ENCODE measurements around the gene HAUS6. TPM values are rescaled to one million over a fixed set of nuclear protein-coding genes. Genes with fewer than 3 reads are reported as not detected.

Gene HAUS6
- total and polyA plus RNA-seq, 2 of the 13 experiments (the other 11 are each of a cell fraction or from before 2014, with no cell fraction given): 9.8 to 31.1 TPM

GRCh38 chr9:19113964-19114679 is 11.4 kb upstream of the HAUS6 start (continued):
- no peak for TF ChIP-seq ZBTB10 (CRISPR knock-in tag; IDR thresholded peaks at IDR 0.05; ENCODE audit: borderline replicate concordance)
- 0 out of 2 replicates have a peak, but pooled peaks have one; percentile 19 for TF ChIP-seq ZFP90 (CRISPR knock-in tag; IDR thresholded peaks at IDR 0.05; ENCODE audit: borderline replicate concordance)
- TF ChIP-seq, protein P1, sequence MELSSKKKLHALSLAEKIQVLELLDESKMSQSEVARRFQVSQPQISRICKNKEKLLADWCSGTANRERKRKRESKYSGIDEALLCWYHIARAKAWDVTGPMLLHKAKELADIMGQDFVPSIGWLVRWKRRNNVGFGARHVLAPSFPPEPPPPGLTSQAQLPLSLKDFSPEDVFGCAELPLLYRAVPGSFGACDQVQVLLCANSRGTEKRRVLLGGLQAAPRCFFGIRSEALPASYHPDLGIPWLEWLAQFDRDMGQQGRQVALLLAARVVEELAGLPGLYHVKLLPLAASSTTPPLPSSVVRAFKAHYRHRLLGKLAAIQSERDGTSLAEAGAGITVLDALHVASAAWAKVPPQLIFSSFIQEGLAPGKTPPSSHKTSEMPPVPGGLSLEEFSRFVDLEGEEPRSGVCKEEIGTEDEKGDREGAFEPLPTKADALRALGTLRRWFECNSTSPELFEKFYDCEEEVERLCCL (CRISPR knock-in tag; IDR thresholded peaks at IDR 0.05; ENCODE audit: borderline replicate concordance): no peak
- TF ChIP-seq KMT2A (CRISPR knock-in tag; IDR thresholded peaks at IDR 0.05): no peak
- TF ChIP-seq JARID2 (CRISPR knock-in tag; IDR thresholded peaks at IDR 0.05; ENCODE audit: insufficient replicate concordance): no peak
- TF ChIP-seq ONECUT2 (CRISPR knock-in tag; IDR thresholded peaks at IDR 0.05): 0 out of 2 replicates have a peak, but pooled peaks have one; percentile 35
- TF ChIP-seq KLF9 (CRISPR knock-in tag; IDR thresholded peaks at IDR 0.05; ENCODE audit: low read depth): 0 out of 2 replicates have a peak, but pooled peaks have one; percentile 54
- TF ChIP-seq ZNF672 (CRISPR knock-in tag; IDR thresholded peaks at IDR 0.05): no peak
- TF ChIP-seq ZNF501 (CRISPR knock-in tag; IDR thresholded peaks at IDR 0.05): peak; percentile 57; the same call in 1 of the 2 replicates
- no peak for TF ChIP-seq XRCC5 (optimal IDR thresholded peaks at IDR 0.05; ENCODE audit: low read length)
- peak; percentile 55; the same call in 1 of the 2 replicates for TF ChIP-seq ZNF607 (CRISPR knock-in tag; IDR thresholded peaks at IDR 0.05; ENCODE audit: borderline replicate concordance)
- peak; percentile 38; the same call in 1 of the 2 replicates for TF ChIP-seq ZNF414 (CRISPR knock-in tag; IDR thresholded peaks at IDR 0.05)
- no peak for TF ChIP-seq ZNF703 (CRISPR knock-in tag; IDR thresholded peaks at IDR 0.05; ENCODE audit: borderline replicate concordance)
- 0 out of 2 replicates have a peak, but pooled peaks have one; percentile 30 for TF ChIP-seq PITX1 (CRISPR knock-in tag; IDR thresholded peaks at IDR 0.05)
- TF ChIP-seq ZNF556 (CRISPR knock-in tag; IDR thresholded peaks at IDR 0.05; ENCODE audit: borderline replicate concordance): no peak
- TF ChIP-seq KAT8 (CRISPR knock-in tag; IDR thresholded peaks at IDR 0.05): peak; percentile 33; the same call in 1 of the 2 replicates
- TF ChIP-seq THRA (CRISPR knock-in tag; IDR thresholded peaks at IDR 0.05; ENCODE audit: borderline replicate concordance): peak; percentile 66; the same call in 1 of the 2 replicates
- TF ChIP-seq, protein P2, sequence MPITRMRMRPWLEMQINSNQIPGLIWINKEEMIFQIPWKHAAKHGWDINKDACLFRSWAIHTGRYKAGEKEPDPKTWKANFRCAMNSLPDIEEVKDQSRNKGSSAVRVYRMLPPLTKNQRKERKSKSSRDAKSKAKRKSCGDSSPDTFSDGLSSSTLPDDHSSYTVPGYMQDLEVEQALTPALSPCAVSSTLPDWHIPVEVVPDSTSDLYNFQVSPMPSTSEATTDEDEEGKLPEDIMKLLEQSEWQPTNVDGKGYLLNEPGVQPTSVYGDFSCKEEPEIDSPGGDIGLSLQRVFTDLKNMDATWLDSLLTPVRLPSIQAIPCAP (CRISPR knock-in tag; IDR thresholded peaks at IDR 0.05; ENCODE audit: low read depth): no peak
- no peak for TF ChIP-seq ZNF746 (CRISPR knock-in tag; IDR thresholded peaks at IDR 0.05)
- no peak for TF ChIP-seq SATB2 (CRISPR knock-in tag; IDR thresholded peaks at IDR 0.05)
- TF ChIP-seq ZNF441 (CRISPR knock-in tag; IDR thresholded peaks at IDR 0.05; ENCODE audit: borderline replicate concordance): no peak; the same call in 1 of the 2 replicates
- peak; percentile 21; the same call in 1 of the 2 replicates for TF ChIP-seq RARA (CRISPR knock-in tag; IDR thresholded peaks at IDR 0.05)
- TF ChIP-seq NR2F2 (IDR thresholded peaks at IDR 0.05; ENCODE audit: borderline replicate concordance, low read depth): 0 out of 2 replicates have a peak, but pooled peaks have one; percentile 30

Measured in HepG2 (cell line).